ACC112 (cell line): ENCODE results near the gene DYNC1I1.

Source experiments
- H2AFZ ChIP-seq: fragments of 200-600 bp; sonication (generic); one replicate; pipeline ENCODE4 v1.6.0; 2017; ENCODE audit warnings: antibody characterized with exemption, low read length; ENCODE audit not compliant: unreplicated experiment
- H3K27ac ChIP-seq: fragments of 200-600 bp; sonication (generic); 2 replicates; pipeline ENCODE4 v1.5.1; 2014; ENCODE audit warnings: low read depth, mild to moderate bottlenecking, antibody characterized with exemption, low read length, moderate library complexity
- H3K27me3 ChIP-seq: fragments of 200-600 bp; sonication (generic); 2 replicates; pipeline ENCODE4 v1.6.1; 2014; ENCODE audit warnings: mild to moderate bottlenecking, antibody characterized with exemption, low read length, moderate library complexity, mixed read lengths; ENCODE audit not compliant: insufficient read depth
- H3K36me3 ChIP-seq: fragments of 200-600 bp; sonication (generic); 2 replicates; pipeline ENCODE4 v1.6.1; 2016; ENCODE audit warnings: mild to moderate bottlenecking, antibody characterized with exemption, low read length, moderate library complexity, mixed read lengths; ENCODE audit not compliant: insufficient read depth
- H3K4me1 ChIP-seq: fragments of 200-600 bp; sonication (generic); one replicate; pipeline ENCODE4 v1.6.1; 2016; ENCODE audit warnings: low read length, mixed read lengths; ENCODE audit not compliant: insufficient read depth, unreplicated experiment, control insufficient read depth
- H3K4me3 ChIP-seq: fragments of 200-600 bp; sonication (generic); 2 replicates; pipeline ENCODE4 v1.5.1; 2014; ENCODE audit warnings: mild to moderate bottlenecking, low read depth, low read length
- H3K79me2 ChIP-seq: fragments of 200-600 bp; sonication (generic); one replicate; pipeline ENCODE4 v1.6.0; 2016; ENCODE audit warnings: low read length; ENCODE audit not compliant: control insufficient read depth, unreplicated experiment, insufficient read depth

DYNC1I1 gene

DNA sequence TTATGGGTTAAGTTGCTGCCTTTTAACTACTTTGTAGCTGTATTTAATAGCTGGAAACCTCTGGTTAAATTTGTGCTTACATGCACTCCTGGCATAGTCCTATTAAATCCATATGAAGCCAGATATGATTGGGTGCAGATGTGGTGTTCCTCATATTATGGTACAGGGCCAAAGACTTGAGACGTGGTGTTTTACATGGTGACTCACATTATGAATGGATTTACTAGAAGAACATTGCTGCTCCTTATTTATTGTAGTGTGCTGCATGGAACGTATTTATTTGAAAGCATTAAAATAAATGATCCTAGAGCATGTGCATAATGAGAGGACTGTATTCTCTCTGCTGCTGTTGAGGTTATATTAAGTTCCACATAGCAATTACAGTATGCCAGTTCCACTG lies 325.5 kb downstream of the DYNC1I1 start:
- no peak overlapping the region for H2AFZ ChIP-seq
- 0 out of 2 replicates have a peak, but pooled peaks cover 6% of the 10 kb centered on the region for H3K27me3 ChIP-seq
- H3K36me3 ChIP-seq, result no peaks in the 10 kb centered on the region
- no peak overlapping the region for H3K27ac ChIP-seq
- H3K4me3 ChIP-seq, result no peak overlapping the region
- peaks cover 6% of the 10 kb centered on the region for H3K4me1 ChIP-seq
- no peaks in the 10 kb centered on the region for H3K79me2 ChIP-seq

DNA sequence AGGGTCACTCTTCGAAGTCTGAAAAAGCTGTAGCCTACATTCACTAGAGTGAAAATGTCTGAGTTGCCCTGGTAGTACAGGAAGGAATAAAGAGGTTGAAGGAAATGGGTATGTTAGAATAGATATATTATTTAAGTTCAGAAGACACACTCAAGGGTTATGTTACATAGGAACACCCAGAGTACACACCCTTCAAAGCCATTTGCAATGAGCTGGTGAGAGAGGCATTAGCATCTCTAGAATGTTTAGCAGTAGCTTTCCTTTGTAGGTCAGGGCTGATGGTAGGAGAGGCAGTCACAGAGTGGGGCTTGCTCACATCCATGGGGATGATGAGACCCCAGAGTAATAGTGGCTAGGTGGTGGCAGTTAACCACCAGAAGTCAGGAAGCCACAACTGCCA lies 328.4 kb downstream of the DYNC1I1 start:
- H3K27me3 ChIP-seq, result 0 out of 2 replicates have a peak, but pooled peaks cover 6% of the 10 kb centered on the region
- no peak overlapping the region for H3K27ac ChIP-seq
- H3K79me2 ChIP-seq, result no peaks in the 10 kb centered on the region
- H3K36me3 ChIP-seq, result no peaks in the 10 kb centered on the region
- H2AFZ ChIP-seq, result no peak overlapping the region
- H3K4me1 ChIP-seq, result no peaks in the 10 kb centered on the region
- H3K4me3 ChIP-seq, result no peak overlapping the region

DNA sequence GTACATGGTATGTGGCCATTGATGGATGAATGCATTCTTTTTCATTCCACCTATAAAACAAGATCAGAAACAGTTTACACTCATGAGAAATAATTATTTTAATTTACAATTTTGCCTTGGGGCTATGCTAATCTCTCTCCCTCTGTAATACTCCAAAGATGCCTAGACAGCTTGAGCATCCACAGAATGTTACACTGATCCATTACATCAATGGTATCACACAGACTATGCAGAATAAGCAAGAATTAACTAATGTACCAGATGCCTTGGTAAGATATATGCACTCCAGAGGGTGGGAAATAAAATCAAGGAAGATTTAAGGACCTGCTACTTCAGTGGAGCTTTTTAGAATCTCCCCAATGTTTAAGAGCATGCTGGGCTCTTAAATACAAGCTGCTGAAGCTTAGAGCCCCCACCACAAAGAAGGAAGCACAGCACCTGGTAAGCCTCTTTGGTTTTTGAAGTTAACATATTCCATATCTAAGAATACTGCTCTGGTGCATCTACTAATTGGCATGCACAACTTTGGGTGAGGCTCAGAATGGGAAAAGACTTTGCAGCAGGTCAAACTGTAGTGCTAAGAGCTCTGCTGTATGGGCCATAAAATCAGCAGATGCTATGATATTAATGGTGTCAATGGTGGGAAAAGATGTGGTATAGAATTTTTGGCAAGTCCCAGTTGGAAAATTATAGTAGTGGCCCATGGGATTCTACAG lies 329.9 kb downstream of the DYNC1I1 start:
- H3K27me3 ChIP-seq, result 0 out of 2 replicates have a peak, but pooled peaks cover 6% of the 10 kb centered on the region
- no peak overlapping the region for H3K27ac ChIP-seq
- H3K36me3 ChIP-seq, result no peaks in the 10 kb centered on the region
- H2AFZ ChIP-seq, result no peak overlapping the region
- no peak overlapping the region for H3K4me3 ChIP-seq
- H3K79me2 ChIP-seq, result no peaks in the 10 kb centered on the region
- H3K4me1 ChIP-seq, result no peaks in the 10 kb centered on the region

DNA sequence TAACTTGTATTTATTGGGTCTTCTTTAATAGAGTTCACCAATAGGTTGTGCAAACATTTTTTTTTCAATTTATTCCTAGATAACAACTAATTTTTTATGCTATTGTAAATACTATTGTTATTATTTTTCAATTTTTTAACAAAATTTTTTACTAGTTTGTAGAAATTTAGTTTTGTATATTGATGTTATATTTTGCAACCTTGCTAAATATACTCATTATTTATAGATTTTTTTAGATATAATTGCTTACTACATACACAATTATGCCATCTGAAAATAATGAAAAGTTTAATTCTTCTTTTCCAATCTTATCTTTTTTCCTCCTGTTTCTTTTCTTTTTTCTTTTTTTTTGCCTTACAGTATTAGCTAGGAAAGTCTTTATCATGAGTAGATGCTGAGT lies 332.6 kb downstream of the DYNC1I1 start:
- 0 out of 2 replicates have a peak, but pooled peaks cover 6% of the 10 kb centered on the region for H3K27me3 ChIP-seq
- H3K36me3 ChIP-seq, result no peaks in the 10 kb centered on the region
- no peaks in the 10 kb centered on the region for H3K4me1 ChIP-seq
- no peak overlapping the region for H3K4me3 ChIP-seq
- H2AFZ ChIP-seq, result no peak overlapping the region
- no peak overlapping the region for H3K27ac ChIP-seq
- H3K79me2 ChIP-seq, result no peaks in the 10 kb centered on the region

DNA sequence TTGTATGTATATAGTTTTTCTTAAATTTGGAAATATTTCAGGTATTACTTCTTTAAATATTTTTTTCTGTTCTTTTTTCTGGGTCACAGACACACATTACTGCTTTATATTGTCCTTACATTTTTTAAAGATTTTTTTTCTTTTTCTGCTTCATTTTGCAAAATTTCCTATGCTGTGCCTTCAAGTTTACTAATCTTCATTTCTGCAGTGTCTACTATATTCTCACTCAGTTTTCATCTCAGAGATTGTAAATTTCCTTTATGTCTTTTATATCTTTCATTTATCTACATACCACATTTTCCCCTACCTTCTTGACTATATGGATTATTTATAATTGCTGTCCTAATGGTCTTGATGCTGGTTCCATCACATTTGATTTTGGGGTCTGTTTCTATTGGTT lies 339.1 kb downstream of the DYNC1I1 start:
- Histone ChIP-seq H3K4me3 (no peak overlapping the region), H2AFZ (no peak overlapping the region), H3K79me2 (no peaks in the 10 kb centered on the region), H3K27me3 (no peaks in the 10 kb centered on the region), H3K27ac (no peak overlapping the region), H3K36me3 (no peaks in the 10 kb centered on the region), H3K4me1 (no peaks in the 10 kb centered on the region)

DNA sequence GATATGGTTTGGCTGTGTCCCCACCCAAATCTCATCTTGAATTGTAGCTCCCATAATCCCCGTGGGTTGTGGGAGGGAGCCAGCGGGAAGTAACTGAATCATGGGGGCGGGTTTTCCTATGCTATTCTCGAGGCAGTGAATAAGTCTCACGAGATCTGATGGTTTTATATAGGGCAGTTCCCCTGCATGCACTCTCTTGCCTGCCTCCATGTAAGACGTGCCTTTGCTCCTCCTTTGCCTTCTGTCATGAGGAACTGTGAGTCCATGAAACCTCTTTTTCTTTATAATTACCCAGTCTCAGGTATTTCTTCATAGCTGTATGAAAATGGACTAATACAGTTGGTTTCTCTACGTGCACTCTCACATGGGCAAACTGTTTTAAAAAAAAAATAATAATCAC lies 341.8 kb downstream of the DYNC1I1 start:
- no peaks in the 10 kb centered on the region for H3K79me2 ChIP-seq
- no peak overlapping the region for H2AFZ ChIP-seq
- no peaks in the 10 kb centered on the region for H3K27me3 ChIP-seq
- H3K4me1 ChIP-seq, result no peaks in the 10 kb centered on the region
- no peak overlapping the region for H3K4me3 ChIP-seq
- no peaks in the 10 kb centered on the region for H3K36me3 ChIP-seq
- no peak overlapping the region for H3K27ac ChIP-seq

DNA sequence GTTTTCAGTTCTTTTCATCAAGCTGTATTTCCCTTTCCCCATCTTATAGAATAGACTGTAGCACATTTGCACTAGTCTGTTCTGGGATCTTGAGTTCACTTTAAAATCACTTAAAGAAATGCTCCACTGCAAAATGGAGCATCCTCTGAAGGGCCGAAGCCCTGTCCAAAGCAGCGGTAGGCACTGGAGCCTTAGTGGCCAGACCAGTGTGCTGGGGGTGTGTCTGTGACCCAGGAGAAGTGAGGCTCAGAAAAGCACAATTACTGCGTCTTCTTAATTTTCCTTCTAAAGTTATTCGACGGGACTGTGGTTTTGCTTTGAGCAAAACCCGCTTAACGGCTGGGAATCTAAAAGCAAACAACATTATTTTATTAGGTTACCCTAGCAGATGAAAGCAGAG lies 343.8 kb downstream of the DYNC1I1 start:
- Histone ChIP-seq H2AFZ (no peak overlapping the region), H3K36me3 (no peaks in the 10 kb centered on the region), H3K27ac (no peak overlapping the region), H3K79me2 (no peaks in the 10 kb centered on the region), H3K27me3 (no peaks in the 10 kb centered on the region), H3K4me1 (no peaks in the 10 kb centered on the region), H3K4me3 (no peak overlapping the region)

DNA sequence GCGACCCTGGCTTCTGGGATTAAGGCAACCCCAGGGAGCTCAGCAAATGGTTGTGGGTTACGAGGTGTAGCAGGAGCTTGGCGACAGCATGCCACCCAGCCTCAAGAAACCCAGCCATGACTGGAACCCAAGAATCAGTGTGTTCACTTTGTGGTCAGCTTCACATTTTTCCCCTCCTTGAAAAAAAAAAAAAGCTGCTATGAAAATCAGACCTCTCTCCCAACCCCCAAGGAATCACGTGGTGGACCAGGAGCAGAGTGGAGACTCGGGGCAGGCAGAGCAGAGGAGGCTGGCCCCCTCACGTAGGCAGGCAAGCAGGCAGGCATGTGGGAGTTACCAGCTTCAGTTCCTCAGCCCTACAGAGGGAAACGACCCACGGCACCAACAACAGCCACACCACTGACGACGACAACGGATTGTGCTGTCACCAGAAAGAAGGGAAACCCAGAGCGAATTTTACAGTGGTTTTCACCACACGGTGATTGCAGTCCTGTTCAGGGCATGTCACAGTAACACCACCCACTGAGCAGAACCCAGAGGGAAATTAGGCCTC lies 346.2 kb downstream of the DYNC1I1 start:
- Histone ChIP-seq H2AFZ (no peak overlapping the region), H3K79me2 (no peaks in the 10 kb centered on the region), H3K36me3 (no peaks in the 10 kb centered on the region), H3K27me3 (no peaks in the 10 kb centered on the region), H3K27ac (no peak overlapping the region), H3K4me1 (no peaks in the 10 kb centered on the region), H3K4me3 (no peak overlapping the region)

DNA sequence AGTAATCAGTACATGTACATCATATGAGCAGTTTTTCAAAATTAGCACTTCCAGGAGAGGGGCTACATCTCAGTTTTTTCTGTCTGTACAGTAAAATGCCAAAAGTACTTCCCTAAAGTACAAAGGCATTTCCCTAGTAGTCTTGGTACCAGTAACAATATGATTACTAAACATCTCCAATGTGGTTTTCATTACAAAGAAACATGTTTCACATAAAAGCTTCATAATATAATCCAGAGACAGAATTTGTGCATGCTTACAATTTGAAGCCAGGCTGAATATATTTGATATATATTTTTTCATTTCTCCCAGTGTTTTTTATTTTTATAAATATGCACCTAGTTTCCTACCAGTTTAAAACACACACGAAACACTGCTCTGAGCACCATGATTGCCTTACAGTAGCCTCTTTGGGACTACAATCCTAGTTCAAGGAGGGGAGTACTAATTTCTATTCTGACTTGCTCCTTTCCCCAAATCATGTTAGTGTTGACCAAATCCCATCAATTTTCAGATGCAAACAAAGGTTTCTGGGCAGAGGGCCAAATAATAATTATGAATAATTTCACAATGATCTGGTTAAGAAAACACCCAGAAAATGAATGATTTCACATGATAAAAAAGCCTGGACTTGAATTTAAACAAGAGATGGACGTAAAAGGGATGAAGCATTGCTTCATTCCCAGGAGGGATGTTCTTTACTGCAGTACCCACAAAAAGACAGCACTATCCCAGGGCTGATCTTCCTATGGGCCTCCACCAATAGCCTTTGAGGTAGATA lies 348.3 kb downstream of the DYNC1I1 start:
- Histone ChIP-seq H3K36me3 (no peaks in the 10 kb centered on the region), H3K4me3 (no peak overlapping the region), H2AFZ (no peak overlapping the region), H3K27ac (no peak overlapping the region), H3K27me3 (no peaks in the 10 kb centered on the region), H3K4me1 (no peaks in the 10 kb centered on the region), H3K79me2 (no peaks in the 10 kb centered on the region)

DNA sequence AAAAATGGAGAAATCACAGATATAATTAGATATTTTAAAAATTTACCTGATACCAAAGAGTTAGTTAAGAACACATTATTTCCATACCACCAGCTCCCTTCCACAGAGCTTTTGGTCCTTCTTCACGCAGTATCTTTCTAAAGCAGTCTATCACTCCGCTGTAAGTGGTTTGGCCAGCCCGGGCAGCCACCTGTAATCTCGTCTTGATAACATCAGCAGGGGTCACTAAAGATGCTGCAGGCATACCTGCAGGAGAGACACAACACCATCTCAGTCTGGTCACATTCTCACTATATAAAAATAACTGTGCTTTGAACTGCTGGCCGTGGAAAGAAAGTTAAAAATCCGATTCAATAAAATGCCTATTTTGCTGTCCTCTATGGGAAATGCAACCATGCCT lies 349.4 kb downstream of the DYNC1I1 start:
- no peaks in the 10 kb centered on the region for H3K27me3 ChIP-seq
- no peak overlapping the region for H3K4me3 ChIP-seq
- no peak overlapping the region for H2AFZ ChIP-seq
- H3K79me2 ChIP-seq, result no peaks in the 10 kb centered on the region
- H3K4me1 ChIP-seq, result no peaks in the 10 kb centered on the region
- no peak overlapping the region for H3K27ac ChIP-seq
- no peaks in the 10 kb centered on the region for H3K36me3 ChIP-seq

DNA sequence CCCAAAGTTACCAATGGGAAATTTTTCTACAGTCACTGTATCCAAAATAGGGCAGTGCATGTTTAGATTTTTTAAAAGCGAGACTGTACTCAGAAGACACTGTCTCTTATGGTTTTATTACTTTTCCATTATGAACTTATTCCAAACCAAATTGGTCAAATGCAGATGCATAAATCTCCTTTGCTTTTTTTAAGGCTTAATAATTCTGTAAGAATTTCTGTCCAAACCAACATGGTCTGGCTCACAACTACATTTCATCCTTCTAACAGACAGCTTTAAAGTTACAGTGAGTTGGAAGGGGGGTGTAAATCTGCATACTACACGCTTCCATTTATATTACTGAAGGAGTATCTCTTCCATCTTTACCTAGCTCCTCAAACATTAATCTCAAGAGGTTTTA lies 350.4 kb downstream of the DYNC1I1 start:
- H3K36me3 ChIP-seq, result no peaks in the 10 kb centered on the region

More for the DNA sequence above, 350.4 kb downstream of the DYNC1I1 start:
- Histone ChIP-seq H3K4me1 (no peaks in the 10 kb centered on the region), H3K27ac (no peak overlapping the region), H3K4me3 (no peak overlapping the region), H3K79me2 (no peaks in the 10 kb centered on the region), H2AFZ (no peak overlapping the region), H3K27me3 (no peaks in the 10 kb centered on the region)
